LNCAP (cell line): ENCODE data around the gene DNER.

ENCODE experiments used
- CTCF ChIP-seq: fragments of 450-650 bp; IDR thresholded peaks from 2 replicates; pipeline ENCODE4 v1.5.1; 2017; ENCODE audit warnings: mild to moderate bottlenecking

The DNER gene

GRCh38 chr2:229658004-229658403, 56.4 kb downstream of the DNER start:
- TF ChIP-seq CTCF: no peak

- TF ChIP-seq CTCF: no peak
Measured at GRCh38 chr2:229654437-229654836, 59.9 kb downstream of the DNER start.

DNA sequence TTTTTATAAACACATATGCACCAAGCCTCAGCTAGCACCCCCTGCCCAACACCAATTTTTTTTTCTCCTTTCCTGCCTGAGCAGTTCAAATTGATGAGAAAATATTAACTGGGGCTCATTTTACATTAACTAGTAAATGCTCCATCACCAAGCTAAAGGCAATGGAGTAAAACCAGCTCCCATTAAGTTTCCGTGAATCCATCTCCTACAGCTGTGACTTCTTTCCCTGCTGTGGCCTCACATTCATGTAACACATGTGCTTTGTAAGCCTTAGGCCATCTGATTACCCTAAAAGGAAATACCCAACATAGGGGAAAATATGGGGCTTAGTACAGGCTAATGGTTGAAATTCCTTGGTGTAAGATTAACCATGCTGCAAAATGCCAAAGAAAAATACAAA, 60.8 kb downstream of the DNER start:
- no peak for TF ChIP-seq CTCF

GRCh38 chr2:229652796-229653195, 61.6 kb downstream of the DNER start:
- no peak for TF ChIP-seq CTCF

GRCh38 chr2:229650901-229651300, 63.5 kb downstream of the DNER start:
- no peak for TF ChIP-seq CTCF

- TF ChIP-seq CTCF: no peak
Measured at GRCh38 chr2:229650059-229650458, 64.3 kb downstream of the DNER start.

DNA sequence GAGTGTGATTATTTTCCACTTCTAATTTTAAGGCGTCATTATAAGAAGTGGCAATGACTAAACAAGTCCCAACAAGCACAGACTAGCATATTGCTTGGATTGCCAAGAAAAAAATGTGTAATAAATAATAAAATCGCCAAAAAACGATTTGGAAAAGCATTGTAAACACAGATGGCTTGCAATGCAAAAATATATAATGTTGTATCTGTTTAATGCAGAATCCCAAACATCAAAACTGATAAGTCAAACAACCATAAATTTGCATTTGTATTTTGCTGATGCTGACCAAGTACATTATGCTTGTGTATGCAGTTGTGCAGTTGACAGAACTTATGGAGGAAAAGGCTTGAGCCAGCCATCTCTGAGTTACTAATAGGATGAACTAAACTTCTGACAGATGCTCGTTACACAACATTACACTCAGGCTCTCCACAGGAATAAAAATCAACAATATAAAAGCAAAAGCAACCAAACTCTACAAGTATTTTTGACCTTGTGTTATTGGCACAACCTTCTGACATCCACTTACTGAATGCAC, 68.1 kb downstream of the DNER start:
- no peak for TF ChIP-seq CTCF

GRCh38 chr2:229642371-229642770, 72.0 kb downstream of the DNER start:
- no peak for TF ChIP-seq CTCF
